ENCODE measurements around the gene PDE6B. TPM values are rescaled to one million over a fixed set of nuclear protein-coding genes. Genes with fewer than 3 reads are reported as not detected.

PDE6B gene
- total and polyA plus RNA-seq, 2 of the 13 experiments (the other 11 are each of a cell fraction or from before 2014, with no cell fraction given): 0.38 to 0.40 TPM

GRCh38 chr4:692771-693554 lies 67.6 kb downstream of the PDE6B start (continued):
- TF ChIP-seq ZFP37 (CRISPR knock-in tag; IDR thresholded peaks at IDR 0.05; ENCODE audit: borderline replicate concordance) (peak; percentile 71; the same call in 1 of the 2 replicates), GATA4 (IDR thresholded peaks at IDR 0.05; ENCODE audit: borderline replicate concordance, low read depth) (no peak), ZNF678 (CRISPR knock-in tag; IDR thresholded peaks at IDR 0.05) (no peak), ZBTB49 (CRISPR knock-in tag; IDR thresholded peaks at IDR 0.05; ENCODE audit: borderline replicate concordance) (no peak), MXI1 (IDR thresholded peaks at IDR 0.05; ENCODE audit: borderline replicate concordance, low read depth, low read length) (peak; percentile 61; the same call in 2 of the 3 replicates), KDM5A (IDR thresholded peaks at IDR 0.05; ENCODE audit: borderline replicate concordance, low read length) (no peak), SIX1 (CRISPR knock-in tag; IDR thresholded peaks at IDR 0.05; ENCODE audit: borderline replicate concordance) (peak; percentile 53; the same call in 1 of the 2 replicates), FOXC1 (CRISPR knock-in tag; IDR thresholded peaks at IDR 0.05; ENCODE audit: borderline replicate concordance) (peak; percentile 34; the same call in 1 of the 2 replicates), RARA (CRISPR knock-in tag; IDR thresholded peaks at IDR 0.05) (peak; percentile 87), ZNF772 (CRISPR knock-in tag; IDR thresholded peaks at IDR 0.05) (no peak), ZNF407 (CRISPR knock-in tag; IDR thresholded peaks at IDR 0.05; ENCODE audit: not compliant biosample characterization) (no peak), PAWR (CRISPR knock-in tag; IDR thresholded peaks at IDR 0.05; ENCODE audit: borderline replicate concordance) (no peak), LCORL (IDR thresholded peaks at IDR 0.05) (no peak), LCORL (CRISPR knock-in tag; IDR thresholded peaks at IDR 0.05) (peak; percentile 89), THYN1 (CRISPR knock-in tag; IDR thresholded peaks at IDR 0.05; ENCODE audit: borderline replicate concordance, low read depth) (no peak), KLF11 (CRISPR knock-in tag; IDR thresholded peaks at IDR 0.05) (0 out of 2 replicates have a peak, but pooled peaks have one; percentile 49), TOPORS (CRISPR knock-in tag; IDR thresholded peaks at IDR 0.05) (no peak)
